K562 (cell line): ENCODE results near the gene COL6A1. TPM values are rescaled to one million over a fixed set of nuclear protein-coding genes. Genes with fewer than 3 reads are reported as not detected.

Source experiments
- ATAC-seq: fragments of 200-7000 bp; cut with Tn5 transposase; 3 replicates; pipeline ENCODE4 v1.9.1; 2020; ENCODE audit warnings: moderate library complexity
- BruUV-seq: library from RNA; stranded (reverse); fragments of 400-500 nt; replicated peaks from 2 replicates; lab custom pipeline; 2021; lab: Mats Ljungman, UMichigan
- CTCF ChIA-PET: fragments of 300-600 bp; formaldehyde crosslinking; extraction: SDS; loops from one replicate; lab custom pipeline; 2021; ENCODE audit warnings: low intra/inter-chr PET ratio; lab: Yijun Ruan, JAX
- POLR2A ChIA-PET: fragments of 300-600, 350-650 bp; sonication (Branson Sonifier 250); formaldehyde crosslinking; extraction: SDS; loops from one replicate; lab custom pipeline; 2021; ENCODE audit warnings: antibody characterized with exemption, inconsistent platforms; lab: Yijun Ruan, JAX
- DNase-seq, 4 experiments: peaks; one replicate each; pipeline versions ENCODE4 v3.0.0 to v3.0.0-alpha.2; 2011 to 2018; ENCODE audit warnings: low spot score in 3 of 4, mixed read lengths in 3 of 4; ENCODE audit errors: extremely low read depth in 1 of 4
- FAIRE-seq: peaks from 2 replicates; lab custom pipeline; 2011; peaks lifted over from hg19 to GRCh38; lab: Jason Lieb, UNC
- H2AFZ ChIP-seq: 2 replicates; pipeline ENCODE4 v1.6.0; 2011; ENCODE audit warnings: low read depth, low read length, control low read depth, inconsistent platforms
- H3K27ac ChIP-seq: fragments of 200-600 bp; 3 replicates; pipeline ENCODE4 v1.8.0; 2011; ENCODE audit warnings: low read depth, mild to moderate bottlenecking, control low read depth, inconsistent platforms, low read length, moderate library complexity, mixed read lengths; ENCODE audit errors: extremely low read depth
- H3K27me3 ChIP-seq, 2 experiments: fragments of 300-600 bp in 1 of 2; 2 replicates in 1 of 2; 3 replicates in 1 of 2; pipeline versions ENCODE4 v1.6.0 to v1.8.0; 2011; ENCODE audit warnings: inconsistent platforms in 2 of 2, low read length in 2 of 2, mild to moderate bottlenecking in 1 of 2, mixed read lengths in 1 of 2, moderate library complexity in 1 of 2; ENCODE audit not compliant: control insufficient read depth in 2 of 2, insufficient read depth in 2 of 2
- H3K36me3 ChIP-seq: fragments of 300-600 bp; 3 replicates; pipeline ENCODE4 v1.8.0; 2011; ENCODE audit warnings: mild to moderate bottlenecking, low read length, inconsistent platforms; ENCODE audit not compliant: control insufficient read depth, insufficient read depth
- H3K4me1 ChIP-seq, 2 experiments: fragments of 200-600 bp in 1 of 2; replicated peaks in 1 of 2; 2 replicates in 1 of 2; 3 replicates in 1 of 2; pipeline versions ENCODE4 v1.5.1 to v1.8.0; 2011; ENCODE audit warnings: inconsistent platforms in 2 of 2, low read length in 2 of 2, mild to moderate bottlenecking in 1 of 2, mixed read lengths in 1 of 2, moderate library complexity in 1 of 2; ENCODE audit not compliant: control insufficient read depth in 2 of 2, insufficient read depth in 2 of 2
- H3K4me2 ChIP-seq: 2 replicates; pipeline ENCODE4 v1.6.1; 2011; ENCODE audit warnings: low read length, control low read depth, inconsistent platforms, mixed read lengths; ENCODE audit not compliant: insufficient read depth
- H3K4me3 ChIP-seq: fragments of 200-600 bp; sonication (generic), shearing (Covaris generic); 2 replicates; pipeline ENCODE4 v1.5.1; 2016; ENCODE audit warnings: control low read depth, inconsistent platforms
- H3K79me2 ChIP-seq: fragments of 200-600 bp; 3 replicates; pipeline ENCODE4 v1.8.0; 2011; ENCODE audit warnings: low read length, inconsistent platforms; ENCODE audit not compliant: control insufficient read depth, insufficient read depth
- H3K9ac ChIP-seq, 2 experiments: 2 replicates each; pipeline versions ENCODE4 v1.6.0 to v1.6.1; 2011; ENCODE audit warnings: low read depth in 2 of 2, low read length in 2 of 2, control low read depth in 1 of 2, inconsistent platforms in 1 of 2, mild to moderate bottlenecking in 1 of 2, mixed read lengths in 1 of 2; ENCODE audit not compliant: insufficient read depth in 1 of 2
- H3K9me1 ChIP-seq: one replicate; pipeline ENCODE4 v1.6.0; 2011; ENCODE audit warnings: inconsistent platforms, mild to moderate bottlenecking, low read length, moderate library complexity; ENCODE audit not compliant: control insufficient read depth, insufficient read depth
- H3K9me3 ChIP-seq: replicated peaks from 2 replicates; pipeline ENCODE4 v1.5.1; 2011; ENCODE audit warnings: low read depth, low read length, inconsistent platforms; ENCODE audit not compliant: control insufficient read depth, insufficient read depth
- H4K20me1 ChIP-seq: replicated peaks from 2 replicates; pipeline ENCODE4 v1.6.1; 2011; ENCODE audit warnings: low read length, inconsistent platforms, mixed read lengths; ENCODE audit not compliant: control insufficient read depth, insufficient read depth
- GATA2 ChIP-seq: sonication (generic); formaldehyde crosslinking; IDR thresholded peaks from 2 replicates; pipeline ENCODE4 v1.4.0; 2020; ENCODE audit warnings: mild to moderate bottlenecking, missing genetic modification reagents
- MCM3 ChIP-seq: fragments of 450-650 bp; IDR thresholded peaks from 2 replicates; pipeline ENCODE4 v1.6.1; 2016
- RAD21 ChIP-seq, 2 experiments: fragments of 250-450 bp in 1 of 2; fragments of 450-650 bp in 1 of 2; sonication (Bioruptor Pico) in 1 of 2; formaldehyde crosslinking in 1 of 2; IDR thresholded peaks in 1 of 2; conservative IDR thresholded peaks in 1 of 2; 2 replicates each; pipeline versions ENCODE4 v1.4.0 to v1.8.0; 2020 to 2022; ENCODE audit warnings: mild to moderate bottlenecking in 2 of 2, moderate library complexity in 1 of 2
- ZEB2 ChIP-seq: fragments of 450-650 bp; IDR thresholded peaks from 2 replicates; pipeline ENCODE4 v1.6.1; 2016
- ZNF584 ChIP-seq: fragments of 200-800 bp; sonication (Bioruptor generic); IDR thresholded peaks from 2 replicates; pipeline ENCODE4 v1.6.1; 2016; ENCODE audit warnings: low read depth, mild to moderate bottlenecking, missing genetic modification characterization, missing compliant biosample characterization
- WGBS: fragments of 100-300 bp; shearing (Covaris generic); methylation state at CpG from one replicate; pipeline ENCODE4 v1.1.6; 2016; ENCODE audit warnings: low coverage, mixed read lengths; ENCODE audit not compliant: insufficient coverage; ENCODE audit errors: missing lambda C conversion rate; 5-methylcytosine and 5-hydroxymethylcytosine counted together
- in situ Hi-C: fragments of 300-500 bp; cut with MboI; formaldehyde crosslinking; loops from 4 replicates; pipeline ENCODE4 v1.15.0; 2018; ENCODE audit warnings: inconsistent platforms, mixed read lengths
- intact Hi-C: fragments of 100-400 bp; cut with micrococcal nuclease; formaldehyde crosslinking; loops from 2 replicates; pipeline ENCODE4 v1.14.2; 2022
- polyA plus RNA-seq, 8 experiments: library from polyadenylated mRNA; depleted of rRNA in 4 of 8; stranded (reverse) in 5 of 8; unstranded in 3 of 8; fragments of >200 nt; fragmentation: Nextera tagmentation in 2 of 8; fragmentation: Illumina TruSeq in 1 of 8; extraction: Ambion mirVana in 2 of 8; extraction: Trizol in 1 of 8; gene quantifications; 2 replicates each; pipeline versions ENCODE4 v1.2.1 to v1.2.3, GENCODE V29; 2011 to 2014; ENCODE audit warnings: inconsistent platforms in 1 of 8, missing spikeins in 1 of 8
- total RNA-seq, 7 experiments: library from RNA; depleted of rRNA in 6 of 7; stranded (reverse); fragments of >200 nt in 6 of 7; fragmentation: Illumina TruSeq in 2 of 7; extraction: Trizol in 2 of 7; gene quantifications; 2 replicates each; pipeline versions ENCODE4 v1.2.1 to v1.2.3, GENCODE V29; 2011 to 2021; ENCODE audit warnings: low replicate concordance in 1 of 7
- TF ChIP-seq, protein P1 (sequence below): sonication (generic); formaldehyde crosslinking; IDR thresholded peaks from 2 replicates; pipeline ENCODE4 v1.4.0; 2020; ENCODE audit warnings: mild to moderate bottlenecking, missing genetic modification reagents

Gene COL6A1
- total and polyA plus RNA-seq, 9 of the 15 experiments (the other 6 are each of a cell fraction or from before 2014, with no cell fraction given): 0.07 to 1.3 (median 0.14) TPM; not detected in 3

GRCh38 chr21:45940091-45940490 is 41.5 kb upstream of the COL6A1 start:
- intact Hi-C loops: no loop called here
- no peak for ATAC-seq
- Histone ChIP-seq H3K4me2 (no peak overlapping the region), H3K4me1 (peaks cover 0 to 4% of the 10 kb centered on the region in 2 experiments; a peak in 2 of 5 replicates), H3K27me3 (peaks cover 5 to 76% of the 10 kb centered on the region in 2 experiments; a peak in 4 of 5 replicates), H2AFZ (no peak overlapping the region), H3K36me3 (no peaks in the 10 kb centered on the region), H3K9me1 (no peaks in the 10 kb centered on the region), H3K27ac (no peak overlapping the region), H3K79me2 (no peaks in the 10 kb centered on the region), H4K20me1 (peaks cover 9% of the 10 kb centered on the region), H3K4me3 (no peak overlapping the region), H3K9me3 (no peaks in the 10 kb centered on the region), H3K9ac (no peak overlapping the region)
- WGBS: 7% methylated on average over 18 of the region's 20 CpGs
- no peak for FAIRE-seq
- BruUV-seq: no TSS peak
- in situ Hi-C loops: no loop called here
- TF ChIP-seq, protein P1, sequence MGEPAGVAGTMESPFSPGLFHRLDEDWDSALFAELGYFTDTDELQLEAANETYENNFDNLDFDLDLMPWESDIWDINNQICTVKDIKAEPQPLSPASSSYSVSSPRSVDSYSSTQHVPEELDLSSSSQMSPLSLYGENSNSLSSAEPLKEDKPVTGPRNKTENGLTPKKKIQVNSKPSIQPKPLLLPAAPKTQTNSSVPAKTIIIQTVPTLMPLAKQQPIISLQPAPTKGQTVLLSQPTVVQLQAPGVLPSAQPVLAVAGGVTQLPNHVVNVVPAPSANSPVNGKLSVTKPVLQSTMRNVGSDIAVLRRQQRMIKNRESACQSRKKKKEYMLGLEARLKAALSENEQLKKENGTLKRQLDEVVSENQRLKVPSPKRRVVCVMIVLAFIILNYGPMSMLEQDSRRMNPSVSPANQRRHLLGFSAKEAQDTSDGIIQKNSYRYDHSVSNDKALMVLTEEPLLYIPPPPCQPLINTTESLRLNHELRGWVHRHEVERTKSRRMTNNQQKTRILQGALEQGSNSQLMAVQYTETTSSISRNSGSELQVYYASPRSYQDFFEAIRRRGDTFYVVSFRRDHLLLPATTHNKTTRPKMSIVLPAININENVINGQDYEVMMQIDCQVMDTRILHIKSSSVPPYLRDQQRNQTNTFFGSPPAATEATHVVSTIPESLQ (CRISPR knock-in tag): no peak
- TF ChIP-seq ZNF584 (no peak), GATA2 (CRISPR knock-in tag) (no peak), RAD21 (CRISPR knock-in tag; conservative IDR thresholded peaks at IDR 0.05 in 1 of 2, IDR thresholded peaks at IDR 0.05 in 1 of 2) (no peak), MCM3 (no peak), ZEB2 (no peak)
- CTCF ChIA-PET: no interaction called here
- DNase-seq: no peak
- POLR2A ChIA-PET: no interaction called here
